Activated CD4-positive, alpha-beta T cell treated with anti-CD3 and anti-CD28 coated beads, Interleukin-2, amount 10 ng/mL, durations not matched to agents 24 days and 14 days (primary cell): Measurements from ENCODE around the gene METTL26. TPM values are rescaled to one million over a fixed set of nuclear protein-coding genes. Genes with fewer than 3 reads are reported as not detected.

Experiments used
- DNase-seq: peaks from one replicate; pipeline ENCODE4 v3.0.0; 2022
- H3K27ac Mint-ChIP-seq: one replicate; pipeline ENCODE4 v1.8.0; 2022; ENCODE audit warnings: mild to moderate bottlenecking, mixed read lengths
- H3K27me3 Mint-ChIP-seq: one replicate; pipeline ENCODE4 v1.8.0; 2022; ENCODE audit warnings: mixed read lengths
- H3K36me3 Mint-ChIP-seq: one replicate; pipeline ENCODE4 v1.8.0; 2022; ENCODE audit warnings: low read depth, mild to moderate bottlenecking, mixed read lengths
- H3K4me1 Mint-ChIP-seq: one replicate; pipeline ENCODE4 v1.8.0; 2021; ENCODE audit warnings: mixed read lengths
- H3K4me3 Mint-ChIP-seq: one replicate; pipeline ENCODE4 v1.8.0; 2022; ENCODE audit warnings: mild to moderate bottlenecking, moderate library complexity, mixed read lengths
- H3K9me3 Mint-ChIP-seq: one replicate; pipeline ENCODE4 v1.8.0; 2021; ENCODE audit warnings: mixed read lengths
- intact Hi-C: fragments of 100-400 bp; cut with micrococcal nuclease; formaldehyde crosslinking; loops from one replicate; pipeline ENCODE4 v1.15.1; 2023
- total RNA-seq: library from RNA; stranded (reverse); gene quantifications from 2 replicates; pipeline ENCODE4 v1.2.3, GENCODE V29; 2022

Gene METTL26
- total RNA-seq: 146 and 153 TPM in 2 replicates

DNA sequence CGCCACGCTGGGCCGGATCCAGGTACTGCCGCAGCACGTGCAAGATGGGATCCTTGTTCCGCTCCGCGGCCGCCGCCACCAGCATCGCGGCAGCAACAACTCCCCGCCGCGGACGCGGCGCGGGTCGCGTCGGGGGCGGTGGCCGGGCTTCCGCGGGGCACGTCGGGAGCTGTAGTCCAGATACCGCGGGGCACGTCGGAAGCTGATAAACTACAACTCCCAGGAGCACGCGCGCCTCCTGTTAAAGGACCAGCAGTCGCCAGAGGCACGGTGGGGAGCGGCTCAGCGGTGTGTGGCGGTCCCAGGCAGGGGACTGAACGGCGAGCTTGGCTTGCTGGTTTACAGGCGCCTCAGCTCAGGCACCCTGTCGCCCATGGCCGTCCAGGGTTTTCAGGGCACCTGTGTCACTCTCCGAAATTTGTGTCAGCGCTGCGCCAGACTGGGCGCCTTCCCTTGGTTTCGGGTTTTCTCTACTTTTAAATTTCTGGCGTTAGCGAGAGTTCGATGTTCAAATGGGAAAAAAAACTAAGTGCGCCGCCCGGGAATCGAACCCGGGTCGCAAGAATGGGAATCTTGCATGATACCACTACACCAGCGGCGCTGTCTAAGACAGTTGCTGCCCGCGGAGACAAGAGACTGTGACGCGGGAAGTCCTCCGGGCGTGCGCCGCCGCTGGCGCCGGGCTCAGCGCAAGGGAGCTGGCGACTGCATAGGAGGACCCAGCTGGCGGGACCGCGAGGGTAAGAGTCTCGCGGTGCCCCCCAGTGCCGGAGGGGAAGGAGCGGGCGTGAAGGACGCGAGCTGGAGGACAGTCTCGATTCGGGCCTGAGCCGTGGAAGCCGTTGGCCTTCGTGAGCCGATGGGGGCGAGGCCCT lies at the start of gene METTL26:
TSS of gene METTL26 (minus strand) at position 100 of the 875 bp plus-strand sequence. CDS start at position 85, 15 bp downstream.
- H3K27me3 Mint-ChIP-seq: peaks cover 2% of the 10 kb centered on the region
- intact Hi-C loops: loop anchor here (1.0 to 2.0 kb wide), 4 partner anchors 13 to 109 kb away; partner anchors contain the start of genes CAPN15, JMJD8 and WDR90
- H3K36me3 Mint-ChIP-seq: no peaks in the 10 kb centered on the region
- DNase-seq: peak; percentile 98
- H3K4me3 Mint-ChIP-seq: peak within 1 kb of the TSS; percentile 93
- no peaks in the 10 kb centered on the region for H3K9me3 Mint-ChIP-seq
- peak within 1 kb of the TSS; percentile 95 for H3K27ac Mint-ChIP-seq
- peaks cover 6% of the 10 kb centered on the region for H3K4me1 Mint-ChIP-seq

DNA sequence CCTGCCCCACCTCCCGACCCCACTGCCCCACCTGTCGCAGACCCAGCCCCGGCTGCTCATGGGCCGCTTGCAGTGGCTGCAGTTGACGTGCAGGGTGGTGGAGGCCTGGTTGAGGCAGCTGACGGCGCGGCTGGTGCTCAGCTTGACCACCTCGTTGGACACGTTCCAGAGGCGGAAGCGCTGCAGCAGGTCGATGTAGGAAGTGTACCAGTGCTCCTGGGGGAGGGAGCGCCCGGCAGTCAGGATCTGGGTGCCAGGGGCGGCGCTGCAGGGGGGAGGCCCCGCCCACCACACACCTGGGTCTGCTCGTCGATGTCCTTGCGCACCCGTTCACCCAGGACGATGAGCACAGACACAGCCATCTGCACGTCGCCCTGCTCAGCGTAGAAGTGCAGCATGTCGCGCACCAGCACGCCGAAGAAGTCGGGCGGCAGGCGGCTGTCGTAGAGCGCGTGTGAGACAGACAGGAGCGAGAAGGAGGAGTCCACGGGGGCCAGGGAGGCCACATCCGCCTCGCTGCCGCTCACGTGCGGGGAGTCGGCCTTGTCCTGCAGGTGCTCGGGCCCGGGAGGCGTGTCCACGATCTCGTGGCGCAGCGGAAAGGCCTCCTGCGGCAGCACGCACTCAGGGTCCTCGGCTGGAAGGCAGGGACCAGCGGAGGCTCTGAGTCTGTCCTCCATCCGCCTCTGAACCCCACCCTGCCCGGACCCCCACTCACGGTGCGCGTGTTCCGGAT lies 49.0 kb upstream of the METTL26 start:
- no peak overlapping the region for H3K4me3 Mint-ChIP-seq
- H3K4me1 Mint-ChIP-seq: peaks cover 13% of the 10 kb centered on the region
- no peak for DNase-seq
- no peaks in the 10 kb centered on the region for H3K27me3 Mint-ChIP-seq
- intact Hi-C loops: loop anchor here (2.0 to 5.0 kb wide), 3 partner anchors 36 to 48 kb away; partner anchors contain the start of genes CCDC78, HAGHL, METTL26 and WDR90
- H3K36me3 Mint-ChIP-seq: peaks cover 27% of the 10 kb centered on the region
- no peaks in the 10 kb centered on the region for H3K9me3 Mint-ChIP-seq
- no peak overlapping the region for H3K27ac Mint-ChIP-seq

DNA sequence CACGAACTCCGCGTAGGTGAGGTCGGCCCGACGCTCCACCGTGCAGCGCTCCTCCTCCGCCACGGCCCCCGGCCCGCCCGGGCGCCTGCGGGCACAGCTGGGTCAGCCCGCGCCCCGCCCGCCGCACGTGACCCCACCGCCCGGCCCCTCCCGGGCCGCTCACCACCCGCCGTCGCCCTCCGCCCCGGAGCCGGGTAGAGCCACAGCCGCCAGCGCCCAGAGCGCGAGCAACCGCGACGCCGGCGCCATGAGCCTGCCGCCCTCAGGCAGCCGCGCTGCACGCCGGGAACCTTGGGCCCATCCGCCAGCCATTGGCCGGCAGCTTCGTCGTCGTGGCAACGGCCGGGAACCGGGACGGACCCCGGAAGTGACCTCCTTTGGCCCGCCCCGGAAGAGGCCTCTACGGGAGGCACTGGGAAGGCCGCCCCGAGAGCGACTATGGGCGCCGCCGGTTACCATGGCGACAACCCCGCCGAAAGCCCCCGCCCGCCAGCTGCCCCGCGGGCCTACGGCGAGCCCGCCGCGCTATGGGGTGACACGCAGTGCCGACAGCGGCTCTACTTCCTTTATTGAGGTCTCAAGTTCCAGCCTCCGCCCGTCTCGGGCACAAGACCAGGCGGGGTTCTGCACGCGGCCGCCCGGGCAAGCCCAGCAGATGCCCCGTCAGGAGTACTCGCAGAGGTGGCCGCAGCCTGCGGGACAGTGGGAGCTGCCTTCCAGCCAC lies 48.1 kb upstream of the METTL26 start, which contains the start of gene JMJD8:
TSS of gene JMJD8 (minus strand) at position 264 of the 724 bp plus-strand sequence. CDS start at position 249, 15 bp downstream.
- intact Hi-C loops: loop anchor here (2.0 to 5.0 kb wide), 3 partner anchors 35 to 47 kb away; partner anchors contain the start of genes CCDC78, HAGHL, METTL26 and WDR90
- DNase-seq: peak; percentile 99
- Mint-ChIP-seq H3K9me3 (no peaks in the 10 kb centered on the region), H3K4me1 (peaks cover 12% of the 10 kb centered on the region), H3K36me3 (peaks cover 27% of the 10 kb centered on the region), H3K27me3 (no peaks in the 10 kb centered on the region), H3K4me3 (peak within 1 kb of the TSS; percentile 87), H3K27ac (peak within 1 kb of the TSS; percentile 82)

DNA sequence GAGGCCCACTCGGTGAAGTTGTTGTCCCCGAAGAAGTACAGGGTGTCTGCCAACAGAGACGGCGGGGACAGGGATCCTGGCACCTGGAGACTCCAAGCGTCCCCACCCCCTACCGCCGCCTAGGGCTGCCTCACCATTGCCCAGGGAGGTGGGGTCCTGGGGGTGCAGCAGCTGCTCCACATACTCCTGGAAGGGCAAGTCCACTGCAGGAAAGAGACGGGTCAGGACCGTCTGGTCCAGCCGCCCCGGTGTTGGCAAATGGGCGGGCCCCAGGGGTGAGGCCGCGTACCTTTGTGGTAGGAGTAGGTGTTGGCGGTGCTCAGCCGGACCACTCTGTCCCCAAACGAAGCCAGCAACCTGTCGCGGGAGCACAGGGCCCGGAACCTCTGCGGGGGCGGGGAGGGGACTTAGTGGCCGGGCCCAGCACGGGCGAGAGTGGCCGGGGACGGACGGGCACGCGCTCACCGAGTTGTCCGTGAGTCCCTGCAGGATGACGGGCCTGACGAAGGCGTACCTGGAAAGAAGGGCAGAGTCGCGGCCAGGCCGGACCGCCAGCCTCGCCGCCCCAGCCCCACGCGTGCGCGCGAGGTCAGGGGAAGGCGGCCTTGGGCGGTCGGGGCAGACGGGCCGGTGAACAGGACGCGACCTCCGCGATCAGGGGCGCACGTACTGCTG lies 47.4 kb upstream of the METTL26 start:
- peak overlapping the region; percentile 72 for H3K27ac Mint-ChIP-seq
- H3K4me3 Mint-ChIP-seq: peak overlapping the region; percentile 87
- no peaks in the 10 kb centered on the region for H3K27me3 Mint-ChIP-seq
- H3K9me3 Mint-ChIP-seq: no peaks in the 10 kb centered on the region
- intact Hi-C loops: loop anchor here (2.0 to 5.0 kb wide), 3 partner anchors 35 to 47 kb away; partner anchors contain the start of genes CCDC78, HAGHL, METTL26 and WDR90
- DNase-seq: no peak
- peaks cover 27% of the 10 kb centered on the region for H3K36me3 Mint-ChIP-seq
- peaks cover 14% of the 10 kb centered on the region for H3K4me1 Mint-ChIP-seq

DNA sequence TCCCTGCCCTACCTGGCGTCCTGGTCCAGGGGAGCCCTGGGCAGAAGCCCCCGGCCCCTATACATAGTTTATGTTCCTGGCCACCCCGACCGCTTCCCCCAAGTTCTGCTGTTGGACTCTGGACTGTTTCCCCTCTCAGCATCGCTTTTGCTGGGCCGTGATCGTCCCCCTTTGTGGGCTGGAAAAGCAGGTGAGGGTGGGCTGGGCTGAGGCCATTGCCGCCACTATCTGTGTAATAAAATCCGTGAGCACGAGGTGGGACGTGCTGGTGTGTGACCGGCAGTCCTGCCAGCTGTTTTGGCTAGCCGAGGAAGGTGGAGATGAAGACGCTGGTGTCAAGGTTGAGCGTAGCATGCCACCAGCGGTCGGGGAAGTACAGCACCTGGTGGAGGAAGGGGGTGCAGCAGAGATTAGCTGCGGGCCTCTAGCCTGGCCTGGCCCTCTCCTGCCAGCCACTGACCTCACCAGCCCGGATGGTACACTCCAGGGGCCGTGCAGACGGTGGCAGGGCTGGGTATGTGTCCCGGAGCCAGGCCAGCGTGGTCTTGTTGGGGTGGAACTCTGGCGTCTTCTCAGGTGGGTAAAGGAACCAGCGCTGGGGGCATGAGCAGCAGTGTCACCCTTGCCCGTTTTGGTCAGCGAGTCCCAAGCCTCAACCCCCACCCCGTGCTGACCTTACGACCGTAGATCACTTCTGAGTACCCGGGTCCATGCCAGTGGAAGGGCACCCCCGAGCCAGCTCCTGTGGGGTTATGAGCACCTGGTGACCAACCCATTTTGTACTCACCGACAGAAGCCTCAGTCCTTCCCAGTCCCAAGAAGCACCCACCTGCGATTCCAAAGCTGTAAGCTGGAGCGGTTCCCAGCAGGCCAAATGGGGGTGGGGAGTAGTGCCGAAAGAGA lies 46.6 kb upstream of the METTL26 start:
- Mint-ChIP-seq H3K4me1 (peaks cover 14% of the 10 kb centered on the region), H3K27me3 (no peaks in the 10 kb centered on the region), H3K9me3 (no peaks in the 10 kb centered on the region), H3K36me3 (peaks cover 27% of the 10 kb centered on the region), H3K27ac (peak overlapping the region; percentile 72), H3K4me3 (peak overlapping the region; percentile 87)
- no peak for DNase-seq
- intact Hi-C loops: loop anchor here (5.0 kb wide), 1 partner anchor 45 kb away; the partner anchor contains the start of genes CCDC78 and HAGHL

DNA sequence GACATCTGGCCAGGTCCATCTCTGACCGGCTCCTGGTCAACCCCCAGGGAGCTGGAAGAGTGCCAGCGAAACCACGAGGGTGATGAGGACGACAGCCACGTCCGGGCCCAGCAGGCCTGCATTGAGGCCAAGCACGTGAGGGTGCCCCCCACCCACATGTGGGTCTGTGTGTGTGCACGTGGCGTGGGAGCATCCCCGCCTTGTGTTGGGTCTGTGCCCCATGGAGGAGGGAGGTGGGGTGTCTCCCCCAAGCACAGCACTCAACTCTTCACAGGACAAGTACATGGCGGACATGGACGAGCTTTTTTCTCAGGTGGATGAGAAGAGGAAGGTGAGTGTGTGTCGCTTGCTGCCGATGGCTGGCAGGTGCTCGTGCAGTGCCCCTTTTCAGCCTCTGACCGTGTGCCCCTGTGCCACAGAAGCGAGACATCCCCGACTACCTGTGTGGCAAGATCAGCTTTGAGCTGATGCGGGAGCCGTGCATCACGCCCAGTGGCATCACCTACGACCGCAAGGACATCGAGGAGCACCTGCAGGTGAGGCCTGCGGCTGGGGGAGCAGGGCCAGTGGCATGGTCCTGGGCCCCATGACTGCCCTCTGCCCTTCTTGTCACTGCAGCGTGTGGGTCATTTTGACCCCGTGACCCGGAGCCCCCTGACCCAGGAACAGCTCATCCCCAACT lies 45.8 kb upstream of the METTL26 start:
- peaks cover 27% of the 10 kb centered on the region for H3K36me3 Mint-ChIP-seq
- no peaks in the 10 kb centered on the region for H3K9me3 Mint-ChIP-seq
- intact Hi-C loops: loop anchor here (5.0 kb wide), 1 partner anchor 45 kb away; the partner anchor contains the start of genes CCDC78 and HAGHL
- H3K27me3 Mint-ChIP-seq: no peaks in the 10 kb centered on the region
- peak overlapping the region; percentile 87 for H3K4me3 Mint-ChIP-seq
- H3K4me1 Mint-ChIP-seq: peaks cover 14% of the 10 kb centered on the region
- H3K27ac Mint-ChIP-seq: peak overlapping the region; percentile 56
- DNase-seq: no peak

DNA sequence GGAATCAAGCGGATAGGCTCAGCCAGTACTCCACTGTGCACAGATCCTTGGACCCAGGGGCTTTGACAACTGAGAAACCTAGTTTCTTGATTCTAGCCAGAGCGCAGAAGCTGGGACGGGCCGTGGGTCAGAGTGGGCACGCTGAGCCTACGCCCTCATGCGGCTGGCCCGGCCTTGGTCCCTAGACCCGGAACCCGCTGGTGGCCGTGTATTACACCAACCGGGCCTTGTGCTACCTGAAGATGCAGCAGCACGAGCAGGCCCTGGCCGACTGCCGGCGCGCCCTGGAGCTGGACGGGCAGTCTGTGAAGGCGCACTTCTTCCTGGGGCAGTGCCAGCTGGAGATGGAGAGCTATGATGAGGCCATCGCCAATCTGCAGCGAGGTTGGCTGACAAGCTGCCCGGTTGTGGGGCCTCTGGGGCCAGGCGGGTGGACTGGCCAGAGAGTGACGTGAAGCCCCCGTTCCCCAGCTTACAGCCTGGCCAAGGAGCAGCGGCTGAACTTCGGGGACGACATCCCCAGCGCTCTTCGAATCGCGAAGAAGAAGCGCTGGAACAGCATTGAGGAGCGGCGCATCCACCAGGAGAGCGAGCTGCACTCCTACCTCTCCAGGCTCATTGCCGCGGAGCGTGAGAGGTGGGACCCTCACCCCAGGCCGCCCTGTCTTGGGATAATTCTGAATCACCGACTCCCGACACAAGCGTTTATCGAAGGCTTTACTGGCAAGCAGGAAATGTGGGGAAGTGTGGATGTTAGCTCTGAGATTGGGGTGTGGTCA lies 45.1 kb upstream of the METTL26 start:
- Mint-ChIP-seq H3K4me1 (peaks cover 14% of the 10 kb centered on the region), H3K36me3 (peaks cover 24% of the 10 kb centered on the region), H3K9me3 (no peaks in the 10 kb centered on the region), H3K27me3 (no peaks in the 10 kb centered on the region), H3K27ac (peak overlapping the region; percentile 56), H3K4me3 (peak overlapping the region; percentile 87)
- intact Hi-C loops: loop anchor here (5.0 kb wide), 1 partner anchor 46 kb away; the partner anchor contains the start of genes CCDC78 and HAGHL
- DNase-seq: peak; percentile 74

DNA sequence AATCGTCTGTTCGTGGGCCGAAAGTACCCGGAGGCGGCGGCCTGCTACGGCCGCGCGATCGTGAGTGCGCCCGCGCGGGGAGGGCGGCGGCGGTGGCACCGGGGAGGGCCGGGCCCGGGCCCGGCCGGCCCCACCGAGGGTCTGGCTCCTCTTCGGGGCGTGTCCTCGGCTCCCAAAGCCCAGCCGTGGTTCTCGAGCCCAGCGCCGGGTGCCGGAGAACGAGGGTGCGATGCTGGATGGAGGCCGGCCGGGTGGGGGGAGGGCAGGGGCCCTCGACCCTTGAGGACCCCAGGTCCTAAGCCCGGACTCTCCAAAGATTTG lies 44.5 kb upstream of the METTL26 start:
- Mint-ChIP-seq H3K36me3 (peaks cover 20% of the 10 kb centered on the region), H3K27me3 (no peaks in the 10 kb centered on the region), H3K9me3 (no peaks in the 10 kb centered on the region), H3K27ac (no peak overlapping the region), H3K4me3 (peak overlapping the region; percentile 87), H3K4me1 (peaks cover 14% of the 10 kb centered on the region)
- DNase-seq: no peak
- intact Hi-C loops: loop anchor here (5.0 kb wide), 1 partner anchor 47 kb away; the partner anchor contains the start of genes CCDC78 and HAGHL

DNA sequence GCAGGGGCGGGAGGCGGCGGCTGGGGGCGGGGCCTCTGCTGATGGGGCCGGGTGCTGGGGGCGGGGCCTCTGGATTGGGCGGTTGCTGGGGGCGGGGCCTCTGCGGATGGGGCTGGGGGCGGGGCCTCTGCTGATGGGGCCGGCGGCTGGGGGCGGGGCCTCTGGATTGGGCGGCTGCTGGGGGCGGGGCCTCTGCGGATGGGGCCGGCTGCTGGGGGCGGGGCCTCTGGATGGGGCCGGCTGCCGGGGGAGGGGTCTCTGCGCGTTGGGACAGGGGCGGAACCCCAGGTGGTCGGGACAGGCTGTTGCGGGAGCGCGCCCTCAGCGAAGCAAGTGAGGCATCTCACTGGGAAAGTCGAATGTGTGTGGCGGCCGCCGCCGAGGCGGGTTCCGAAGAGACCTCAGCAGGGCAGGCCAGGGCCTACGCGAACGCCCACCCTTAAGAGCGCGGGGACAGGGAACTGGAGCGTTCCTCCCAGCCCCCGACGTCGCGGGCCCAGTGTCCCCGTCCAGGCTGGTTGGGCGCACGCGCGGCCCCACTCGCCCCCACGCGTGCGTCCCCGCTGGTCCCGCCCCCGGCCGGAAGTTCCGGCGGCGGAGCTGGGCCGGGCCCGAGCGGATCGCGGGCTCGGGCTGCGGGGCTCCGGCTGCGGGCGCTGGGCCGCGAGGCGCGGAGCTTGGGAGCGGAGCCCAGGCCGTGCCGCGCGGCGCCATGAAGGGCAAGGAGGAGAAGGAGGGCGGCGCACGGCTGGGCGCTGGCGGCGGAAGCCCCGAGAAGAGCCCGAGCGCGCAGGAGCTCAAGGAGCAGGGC lies 43.9 kb upstream of the METTL26 start, which contains the start of gene STUB1:
TSS of gene STUB1 (plus strand) at position 597 of the 811 bp plus-strand sequence. CDS start at position 713, 116 bp downstream.
- DNase-seq: peak; percentile 96
- Mint-ChIP-seq H3K4me3 (peak within 1 kb of the TSS; percentile 87), H3K9me3 (no peaks in the 10 kb centered on the region), H3K27ac (peak within 1 kb of the TSS; percentile 84), H3K4me1 (peaks cover 16% of the 10 kb centered on the region), H3K36me3 (peaks cover 22% of the 10 kb centered on the region), H3K27me3 (peaks cover 3% of the 10 kb centered on the region)
- intact Hi-C loops: loop anchor here (1.0 to 5.0 kb wide), 2 partner anchors 12 to 47 kb away; partner anchors contain the start of genes CCDC78, HAGHL and RHOT2
